ENCODE data around the gene RABEP1.

RABEP1 gene

GRCh38 chr17:5284681-5285080, 2.6 kb downstream of the RABEP1 start:
- peak overlapping the region; percentile 45 for H3K9ac ChIP-seq (ENCODE audit: low read length)
- no peaks in the 10 kb centered on the region for H3K9me3 ChIP-seq (ENCODE audit: control insufficient read depth, low read length)
- no peaks in the 10 kb centered on the region for H3K27me3 ChIP-seq (ENCODE audit: control insufficient read depth, insufficient read depth, low read length)
- H3K36me3 ChIP-seq (ENCODE audit: control insufficient read depth, insufficient read depth, low read length) = no peaks in the 10 kb centered on the region
- no peak overlapping the region for H3K4me3 ChIP-seq (ENCODE audit: low read length)
- H3K4me1 ChIP-seq (ENCODE audit: control insufficient read depth, insufficient read depth, low read length) = peaks cover 32% of the 10 kb centered on the region

- Histone ChIP-seq H3K9ac (ENCODE audit: low read length) (no peak overlapping the region), H3K4me1 (ENCODE audit: control insufficient read depth, insufficient read depth, low read length) (peaks cover 32% of the 10 kb centered on the region), H3K36me3 (ENCODE audit: control insufficient read depth, insufficient read depth, low read length) (no peaks in the 10 kb centered on the region), H3K9me3 (ENCODE audit: control insufficient read depth, low read length) (no peaks in the 10 kb centered on the region), H3K27me3 (ENCODE audit: control insufficient read depth, insufficient read depth, low read length) (no peaks in the 10 kb centered on the region), H3K4me3 (ENCODE audit: low read length) (no peak overlapping the region)
Observed at GRCh38 chr17:5286846-5287245, 4.8 kb downstream of the RABEP1 start.

GRCh38 chr17:5291683-5292350, 9.7 kb downstream of the RABEP1 start:
- H3K9me3 ChIP-seq (ENCODE audit: control insufficient read depth, low read length) = no peaks in the 10 kb centered on the region
- no peak overlapping the region for H3K9ac ChIP-seq (ENCODE audit: low read length)
- no peaks in the 10 kb centered on the region for H3K36me3 ChIP-seq (ENCODE audit: control insufficient read depth, insufficient read depth, low read length)
- no peak overlapping the region for H3K4me3 ChIP-seq (ENCODE audit: low read length)
- no peaks in the 10 kb centered on the region for H3K27me3 ChIP-seq (ENCODE audit: control insufficient read depth, insufficient read depth, low read length)
- H3K4me1 ChIP-seq (ENCODE audit: control insufficient read depth, insufficient read depth, low read length) = peaks cover 5% of the 10 kb centered on the region

GRCh38 chr17:5297245-5297644, 15.2 kb downstream of the RABEP1 start:
- Histone ChIP-seq H3K36me3 (ENCODE audit: control insufficient read depth, insufficient read depth, low read length) (no peaks in the 10 kb centered on the region), H3K4me1 (ENCODE audit: control insufficient read depth, insufficient read depth, low read length) (no peaks in the 10 kb centered on the region), H3K4me3 (ENCODE audit: low read length) (no peak overlapping the region), H3K27me3 (ENCODE audit: control insufficient read depth, insufficient read depth, low read length) (no peaks in the 10 kb centered on the region), H3K9ac (ENCODE audit: low read length) (no peak overlapping the region), H3K9me3 (ENCODE audit: control insufficient read depth, low read length) (no peaks in the 10 kb centered on the region)

GRCh38 chr17:5299383-5299782, 17.3 kb downstream of the RABEP1 start:
- H3K36me3 ChIP-seq (ENCODE audit: control insufficient read depth, insufficient read depth, low read length) = no peaks in the 10 kb centered on the region
- H3K4me3 ChIP-seq (ENCODE audit: low read length) = no peak overlapping the region
- no peaks in the 10 kb centered on the region for H3K9me3 ChIP-seq (ENCODE audit: control insufficient read depth, low read length)
- H3K4me1 ChIP-seq (ENCODE audit: control insufficient read depth, insufficient read depth, low read length) = no peaks in the 10 kb centered on the region
- H3K27me3 ChIP-seq (ENCODE audit: control insufficient read depth, insufficient read depth, low read length) = no peaks in the 10 kb centered on the region
- no peak overlapping the region for H3K9ac ChIP-seq (ENCODE audit: low read length)

- Histone ChIP-seq H3K4me3 (ENCODE audit: low read length) (no peak overlapping the region), H3K27me3 (ENCODE audit: control insufficient read depth, insufficient read depth, low read length) (no peaks in the 10 kb centered on the region), H3K4me1 (ENCODE audit: control insufficient read depth, insufficient read depth, low read length) (no peaks in the 10 kb centered on the region), H3K9ac (ENCODE audit: low read length) (no peak overlapping the region), H3K36me3 (ENCODE audit: control insufficient read depth, insufficient read depth, low read length) (no peaks in the 10 kb centered on the region), H3K9me3 (ENCODE audit: control insufficient read depth, low read length) (no peaks in the 10 kb centered on the region)
Observed at GRCh38 chr17:5304636-5305035, 22.6 kb downstream of the RABEP1 start.

GRCh38 chr17:5309851-5310250, 27.8 kb downstream of the RABEP1 start:
- no peak overlapping the region for H3K9ac ChIP-seq (ENCODE audit: low read length)
- no peaks in the 10 kb centered on the region for H3K27me3 ChIP-seq (ENCODE audit: control insufficient read depth, insufficient read depth, low read length)
- H3K36me3 ChIP-seq (ENCODE audit: control insufficient read depth, insufficient read depth, low read length) = no peaks in the 10 kb centered on the region
- H3K4me1 ChIP-seq (ENCODE audit: control insufficient read depth, insufficient read depth, low read length) = no peaks in the 10 kb centered on the region
- no peaks in the 10 kb centered on the region for H3K9me3 ChIP-seq (ENCODE audit: control insufficient read depth, low read length)
- no peak overlapping the region for H3K4me3 ChIP-seq (ENCODE audit: low read length)

- H3K27me3 ChIP-seq (ENCODE audit: control insufficient read depth, insufficient read depth, low read length) = no peaks in the 10 kb centered on the region
- no peaks in the 10 kb centered on the region for H3K36me3 ChIP-seq (ENCODE audit: control insufficient read depth, insufficient read depth, low read length)
- H3K4me3 ChIP-seq (ENCODE audit: low read length) = no peak overlapping the region
- no peaks in the 10 kb centered on the region for H3K4me1 ChIP-seq (ENCODE audit: control insufficient read depth, insufficient read depth, low read length)
- H3K9ac ChIP-seq (ENCODE audit: low read length) = no peak overlapping the region
- no peaks in the 10 kb centered on the region for H3K9me3 ChIP-seq (ENCODE audit: control insufficient read depth, low read length)
Observed at GRCh38 chr17:5325851-5326250, 43.8 kb downstream of the RABEP1 start.

- H3K4me3 ChIP-seq (ENCODE audit: low read length) = no peak overlapping the region
- no peaks in the 10 kb centered on the region for H3K36me3 ChIP-seq (ENCODE audit: control insufficient read depth, insufficient read depth, low read length)
- no peaks in the 10 kb centered on the region for H3K9me3 ChIP-seq (ENCODE audit: control insufficient read depth, low read length)
- H3K4me1 ChIP-seq (ENCODE audit: control insufficient read depth, insufficient read depth, low read length) = no peaks in the 10 kb centered on the region
- no peaks in the 10 kb centered on the region for H3K27me3 ChIP-seq (ENCODE audit: control insufficient read depth, insufficient read depth, low read length)
- H3K9ac ChIP-seq (ENCODE audit: low read length) = no peak overlapping the region
Observed at GRCh38 chr17:5329784-5330557, 47.9 kb downstream of the RABEP1 start.

GRCh38 chr17:5330981-5331380, 48.9 kb downstream of the RABEP1 start:
- Histone ChIP-seq H3K36me3 (ENCODE audit: control insufficient read depth, insufficient read depth, low read length) (no peaks in the 10 kb centered on the region), H3K4me1 (ENCODE audit: control insufficient read depth, insufficient read depth, low read length) (no peaks in the 10 kb centered on the region), H3K4me3 (ENCODE audit: low read length) (no peak overlapping the region), H3K9ac (ENCODE audit: low read length) (no peak overlapping the region), H3K9me3 (ENCODE audit: control insufficient read depth, low read length) (no peaks in the 10 kb centered on the region), H3K27me3 (ENCODE audit: control insufficient read depth, insufficient read depth, low read length) (no peaks in the 10 kb centered on the region)

- H3K36me3 ChIP-seq (ENCODE audit: control insufficient read depth, insufficient read depth, low read length) = no peaks in the 10 kb centered on the region
Observed at GRCh38 chr17:5331506-5331905, 49.4 kb downstream of the RABEP1 start.

GRCh38 chr17:5344914-5345313, 62.8 kb downstream of the RABEP1 start:
- Histone ChIP-seq H3K9me3 (ENCODE audit: control insufficient read depth, low read length) (no peaks in the 10 kb centered on the region), H3K9ac (ENCODE audit: low read length) (no peak overlapping the region), H3K36me3 (ENCODE audit: control insufficient read depth, insufficient read depth, low read length) (no peaks in the 10 kb centered on the region), H3K4me3 (ENCODE audit: low read length) (no peak overlapping the region), H3K27me3 (ENCODE audit: control insufficient read depth, insufficient read depth, low read length) (no peaks in the 10 kb centered on the region), H3K4me1 (ENCODE audit: control insufficient read depth, insufficient read depth, low read length) (no peaks in the 10 kb centered on the region)

More at GRCh38 chr17:5331506-5331905, 49.4 kb downstream of the RABEP1 start:
- Histone ChIP-seq H3K9ac (ENCODE audit: low read length) (no peak overlapping the region), H3K9me3 (ENCODE audit: control insufficient read depth, low read length) (no peaks in the 10 kb centered on the region), H3K27me3 (ENCODE audit: control insufficient read depth, insufficient read depth, low read length) (no peaks in the 10 kb centered on the region), H3K4me3 (ENCODE audit: low read length) (no peak overlapping the region), H3K4me1 (ENCODE audit: control insufficient read depth, insufficient read depth, low read length) (no peaks in the 10 kb centered on the region)

Measured in mucosa of stomach (tissue), 1 donor.